ENCODE measurements around the gene DCUN1D4. TPM values are rescaled to one million over a fixed set of nuclear protein-coding genes. Genes with fewer than 3 reads are reported as not detected.

The DCUN1D4 gene
- total RNA-seq, 2 experiments from 2014 or later, result 24.4 to 30.4 TPM

DNA sequence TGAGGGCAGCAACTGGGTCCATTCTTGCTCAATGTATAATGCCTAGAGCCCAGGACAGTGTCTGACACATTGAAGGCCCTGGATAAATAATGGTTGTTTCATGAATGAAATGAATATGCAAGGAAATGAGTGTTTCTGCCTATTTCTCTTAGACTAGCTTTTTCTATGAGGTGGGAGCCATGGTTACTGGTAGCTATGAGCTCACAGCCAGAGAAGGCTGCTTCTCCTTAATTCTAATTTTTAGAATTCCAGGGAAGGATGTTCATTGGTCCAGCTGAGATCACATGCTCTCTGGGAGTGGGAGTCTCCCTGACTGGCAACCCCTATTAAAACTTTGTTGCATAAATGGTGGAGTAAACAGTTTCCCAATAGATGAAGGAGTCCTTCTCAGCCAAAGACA lies 9.7 kb upstream of the DCUN1D4 start:
- POLR2A ChIA-PET, result interaction anchor here (1.3 kb wide), 1 partner anchor 13 kb away, joined by 4 read pairs; no protein-coding TSS in a partner anchor
- BruUV-seq (replicated peaks), result no TSS peak
- no peak for TF ChIP-seq EZH2phosphoT487 (IDR thresholded peaks at IDR 0.05; ENCODE audit: borderline replicate concordance, low read depth, low read length)
- TF ChIP-seq, protein P1, sequence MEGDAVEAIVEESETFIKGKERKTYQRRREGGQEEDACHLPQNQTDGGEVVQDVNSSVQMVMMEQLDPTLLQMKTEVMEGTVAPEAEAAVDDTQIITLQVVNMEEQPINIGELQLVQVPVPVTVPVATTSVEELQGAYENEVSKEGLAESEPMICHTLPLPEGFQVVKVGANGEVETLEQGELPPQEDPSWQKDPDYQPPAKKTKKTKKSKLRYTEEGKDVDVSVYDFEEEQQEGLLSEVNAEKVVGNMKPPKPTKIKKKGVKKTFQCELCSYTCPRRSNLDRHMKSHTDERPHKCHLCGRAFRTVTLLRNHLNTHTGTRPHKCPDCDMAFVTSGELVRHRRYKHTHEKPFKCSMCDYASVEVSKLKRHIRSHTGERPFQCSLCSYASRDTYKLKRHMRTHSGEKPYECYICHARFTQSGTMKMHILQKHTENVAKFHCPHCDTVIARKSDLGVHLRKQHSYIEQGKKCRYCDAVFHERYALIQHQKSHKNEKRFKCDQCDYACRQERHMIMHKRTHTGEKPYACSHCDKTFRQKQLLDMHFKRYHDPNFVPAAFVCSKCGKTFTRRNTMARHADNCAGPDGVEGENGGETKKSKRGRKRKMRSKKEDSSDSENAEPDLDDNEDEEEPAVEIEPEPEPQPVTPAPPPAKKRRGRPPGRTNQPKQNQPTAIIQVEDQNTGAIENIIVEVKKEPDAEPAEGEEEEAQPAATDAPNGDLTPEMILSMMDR (conservative IDR thresholded peaks at IDR 0.05; ENCODE audit: low read length), result no peak

DNA sequence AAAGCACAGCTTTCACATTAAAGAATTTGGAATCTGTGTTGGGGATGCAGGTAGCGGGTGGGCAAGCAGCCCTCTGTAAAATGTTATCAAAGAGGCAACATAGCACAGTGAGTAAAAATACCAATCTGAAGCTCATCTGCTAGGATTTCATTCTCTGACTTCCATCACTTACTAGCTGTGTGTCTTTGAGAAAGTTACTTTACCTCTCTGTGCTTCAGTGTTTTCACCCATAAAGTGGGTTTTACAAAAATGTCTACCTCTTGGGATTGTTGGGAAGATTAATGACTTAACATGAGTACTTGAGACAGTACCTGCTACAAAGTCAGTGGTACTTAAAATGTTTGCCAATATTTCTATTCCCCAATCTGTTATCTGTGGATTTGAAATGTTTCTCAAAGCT lies 7.9 kb upstream of the DCUN1D4 start:
- Histone ChIP-seq H4K20me1 (ENCODE audit: insufficient read depth, low read length) (no peaks in the 10 kb centered on the region), H3K36me3 (ENCODE audit: insufficient read depth, low read length) (no peaks in the 10 kb centered on the region), H2AFZ (ENCODE audit: low read length) (no peak overlapping the region), H3K27ac (ENCODE audit: low read depth, low read length, poor library complexity, severe bottlenecking) (no peak overlapping the region), H3K4me2 (ENCODE audit: low read length) (no peak overlapping the region), H3K9me2 (ENCODE audit: insufficient read depth, low read length) (no peaks in the 10 kb centered on the region), H3K4me1 (ENCODE audit: insufficient read depth, low read length, poor library complexity, severe bottlenecking) (no peaks in the 10 kb centered on the region), H3K9me3 (ENCODE audit: low read length) (no peaks in the 10 kb centered on the region), H3K4me3 (ENCODE audit: low read depth, low read length, poor library complexity, severe bottlenecking) (no peak overlapping the region), H3K79me2 (ENCODE audit: insufficient read depth, low read depth, low read length) (no peaks in the 10 kb centered on the region)
- no TSS peak for BruUV-seq (replicated peaks)
- intact Hi-C loops (cut with micrococcal nuclease; ENCODE audit: unreplicated experiment), result no loop called here
- ChIA-PET POLR2A (interaction anchor here (0.7 to 0.9 kb wide), 2 partner anchors 11 to 12 kb away, joined by 3 read pairs; no protein-coding TSS in a partner anchor), CTCF (ENCODE audit: unreplicated experiment) (no interaction called here)
- TF ChIP-seq, protein P1 (conservative IDR thresholded peaks at IDR 0.05; ENCODE audit: low read length), result no peak
- TF ChIP-seq EZH2phosphoT487 (IDR thresholded peaks at IDR 0.05; ENCODE audit: borderline replicate concordance, low read depth, low read length), result no peak
- DNase-seq (ENCODE audit: low spot score), result no peak

More for the DNA sequence above, 9.7 kb upstream of the DCUN1D4 start:
- H2AFZ ChIP-seq (ENCODE audit: low read length), result no peak overlapping the region
- H3K79me2 ChIP-seq (ENCODE audit: insufficient read depth, low read depth, low read length), result no peaks in the 10 kb centered on the region
- CTCF ChIA-PET (ENCODE audit: unreplicated experiment), result no interaction called here
- H3K9me3 ChIP-seq (ENCODE audit: low read length), result no peaks in the 10 kb centered on the region
- H3K27ac ChIP-seq (ENCODE audit: low read depth, low read length, poor library complexity, severe bottlenecking), result no peak overlapping the region
- intact Hi-C loops (cut with micrococcal nuclease; ENCODE audit: unreplicated experiment), result no loop called here
- no peak overlapping the region for H3K4me3 ChIP-seq (ENCODE audit: low read depth, low read length, poor library complexity, severe bottlenecking)
- H4K20me1 ChIP-seq (ENCODE audit: insufficient read depth, low read length), result no peaks in the 10 kb centered on the region
- DNase-seq (ENCODE audit: low spot score), result no peak
- no peak overlapping the region for H3K4me2 ChIP-seq (ENCODE audit: low read length)
- H3K36me3 ChIP-seq (ENCODE audit: insufficient read depth, low read length), result no peaks in the 10 kb centered on the region
- H3K9me2 ChIP-seq (ENCODE audit: insufficient read depth, low read length), result no peaks in the 10 kb centered on the region
- no peaks in the 10 kb centered on the region for H3K4me1 ChIP-seq (ENCODE audit: insufficient read depth, low read length, poor library complexity, severe bottlenecking)

DNA sequence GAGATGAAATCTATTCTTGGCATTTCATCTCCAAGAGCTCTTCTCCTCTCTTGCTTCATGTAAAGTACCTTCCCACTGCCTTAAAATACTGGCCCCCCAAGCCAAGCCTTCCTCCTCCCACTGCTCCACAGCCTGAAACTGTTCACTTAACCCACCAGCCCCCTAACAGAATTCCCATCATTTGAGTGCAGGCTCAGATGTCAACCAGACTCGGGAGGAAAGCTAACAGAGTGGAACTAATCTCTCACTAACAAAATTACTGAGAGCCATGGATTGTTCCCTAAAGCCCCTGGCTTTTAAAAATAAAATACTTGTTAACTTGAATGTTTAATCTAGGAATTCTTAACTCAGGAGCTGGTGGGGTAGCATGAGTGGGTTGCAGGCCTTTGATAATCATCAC lies 7.1 kb upstream of the DCUN1D4 start:
- CTCF ChIA-PET (ENCODE audit: unreplicated experiment), result no interaction called here
- Histone ChIP-seq H3K36me3 (ENCODE audit: insufficient read depth, low read length) (no peaks in the 10 kb centered on the region), H3K4me1 (ENCODE audit: insufficient read depth, low read length, poor library complexity, severe bottlenecking) (no peaks in the 10 kb centered on the region), H3K9me2 (ENCODE audit: insufficient read depth, low read length) (no peaks in the 10 kb centered on the region), H2AFZ (ENCODE audit: low read length) (no peak overlapping the region), H3K79me2 (ENCODE audit: insufficient read depth, low read depth, low read length) (no peaks in the 10 kb centered on the region), H3K4me3 (ENCODE audit: low read depth, low read length, poor library complexity, severe bottlenecking) (no peak overlapping the region), H3K4me2 (ENCODE audit: low read length) (no peak overlapping the region), H3K27ac (ENCODE audit: low read depth, low read length, poor library complexity, severe bottlenecking) (no peak overlapping the region), H3K9me3 (ENCODE audit: low read length) (no peaks in the 10 kb centered on the region), H4K20me1 (ENCODE audit: insufficient read depth, low read length) (no peaks in the 10 kb centered on the region)
- no TSS peak for BruUV-seq (replicated peaks)
- DNase-seq (ENCODE audit: low spot score), result no peak
- POLR2A ChIA-PET, result no interaction called here
- TF ChIP-seq, protein P1 (conservative IDR thresholded peaks at IDR 0.05; ENCODE audit: low read length), result no peak
- TF ChIP-seq EZH2phosphoT487 (IDR thresholded peaks at IDR 0.05; ENCODE audit: borderline replicate concordance, low read depth, low read length), result no peak
- intact Hi-C loops (cut with micrococcal nuclease; ENCODE audit: unreplicated experiment), result no loop called here
